Activated T-cell treated with anti-CD3 and anti-CD28 coated beads, Interleukin-2, amount 50 U/mL, for 24 hours (primary cell): ENCODE data around the gene TDRD7.

Source experiments
- DNase-seq: peaks from one replicate; pipeline ENCODE4 v3.0.0-alpha.2; 2020
- H3K27ac Mint-ChIP-seq: 2 replicates; pipeline ENCODE4 v1.8.0; 2020; ENCODE audit warnings: mild to moderate bottlenecking, mixed read lengths
- H3K27me3 Mint-ChIP-seq: 2 replicates; pipeline ENCODE4 v1.8.0; 2020; ENCODE audit warnings: mixed read lengths
- H3K36me3 Mint-ChIP-seq: 2 replicates; pipeline ENCODE4 v1.8.0; 2020; ENCODE audit warnings: low read depth, mixed read lengths
- H3K4me1 Mint-ChIP-seq: 2 replicates; pipeline ENCODE4 v1.8.0; 2020; ENCODE audit warnings: low read depth, mixed read lengths
- H3K4me3 Mint-ChIP-seq: 2 replicates; pipeline ENCODE4 v1.8.0; 2020; ENCODE audit warnings: mild to moderate bottlenecking, moderate library complexity, mixed read lengths
- H3K9me3 Mint-ChIP-seq: 2 replicates; pipeline ENCODE4 v1.8.0; 2020; ENCODE audit warnings: mixed read lengths

Gene TDRD7

GRCh38 chr9:97507428-97507984 lies 95.6 kb downstream of the TDRD7 start:
- peaks cover 11% of the 10 kb centered on the region for H3K27me3 Mint-ChIP-seq
- no peaks in the 10 kb centered on the region for H3K9me3 Mint-ChIP-seq
- H3K4me3 Mint-ChIP-seq, result no peak overlapping the region
- DNase-seq, result no peak
- H3K36me3 Mint-ChIP-seq, result no peaks in the 10 kb centered on the region
- peaks cover 19% of the 10 kb centered on the region for H3K4me1 Mint-ChIP-seq
- H3K27ac Mint-ChIP-seq, result no peak overlapping the region

GRCh38 chr9:97508852-97509251 lies 97.0 kb downstream of the TDRD7 start:
- Mint-ChIP-seq H3K4me1 (peaks cover 10% of the 10 kb centered on the region), H3K27ac (no peak overlapping the region), H3K4me3 (no peak overlapping the region), H3K27me3 (peaks cover 11% of the 10 kb centered on the region), H3K36me3 (no peaks in the 10 kb centered on the region), H3K9me3 (no peaks in the 10 kb centered on the region)
- DNase-seq, result no peak

GRCh38 chr9:97510797-97511654 lies 99.1 kb downstream of the TDRD7 start:
- H3K36me3 Mint-ChIP-seq, result no peaks in the 10 kb centered on the region
- peaks cover 10% of the 10 kb centered on the region for H3K4me1 Mint-ChIP-seq
- H3K4me3 Mint-ChIP-seq, result no peak overlapping the region
- H3K27me3 Mint-ChIP-seq, result peaks cover 12% of the 10 kb centered on the region
- H3K9me3 Mint-ChIP-seq, result no peaks in the 10 kb centered on the region
- H3K27ac Mint-ChIP-seq, result no peak overlapping the region
- DNase-seq, result no peak

GRCh38 chr9:97511655-97512427 lies 99.9 kb downstream of the TDRD7 start:
- DNase-seq, result no peak
- peaks cover 20% of the 10 kb centered on the region for H3K27me3 Mint-ChIP-seq
- H3K4me3 Mint-ChIP-seq, result no peak overlapping the region
- no peaks in the 10 kb centered on the region for H3K9me3 Mint-ChIP-seq
- no peak overlapping the region for H3K27ac Mint-ChIP-seq
- H3K4me1 Mint-ChIP-seq, result peaks cover 10% of the 10 kb centered on the region
- no peaks in the 10 kb centered on the region for H3K36me3 Mint-ChIP-seq

GRCh38 chr9:97512966-97513560 lies 101.2 kb downstream of the TDRD7 start:
- H3K27me3 Mint-ChIP-seq, result peaks cover 31% of the 10 kb centered on the region
- no peaks in the 10 kb centered on the region for H3K9me3 Mint-ChIP-seq
- H3K4me3 Mint-ChIP-seq, result no peak overlapping the region
- no peak for DNase-seq
- H3K36me3 Mint-ChIP-seq, result no peaks in the 10 kb centered on the region
- no peak overlapping the region for H3K27ac Mint-ChIP-seq
- peaks cover 10% of the 10 kb centered on the region for H3K4me1 Mint-ChIP-seq

GRCh38 chr9:97514531-97514930 lies 102.6 kb downstream of the TDRD7 start:
- H3K36me3 Mint-ChIP-seq, result no peaks in the 10 kb centered on the region
- no peaks in the 10 kb centered on the region for H3K9me3 Mint-ChIP-seq
- no peak overlapping the region for H3K4me3 Mint-ChIP-seq
- no peak overlapping the region for H3K27ac Mint-ChIP-seq
- H3K27me3 Mint-ChIP-seq, result peaks cover 36% of the 10 kb centered on the region
- DNase-seq, result no peak
- peaks cover 15% of the 10 kb centered on the region for H3K4me1 Mint-ChIP-seq

- H3K4me3 Mint-ChIP-seq, result no peak overlapping the region
- H3K27ac Mint-ChIP-seq, result no peak overlapping the region
- H3K27me3 Mint-ChIP-seq, result peaks cover 43% of the 10 kb centered on the region
- no peak for DNase-seq
- H3K4me1 Mint-ChIP-seq, result peaks cover 13% of the 10 kb centered on the region
- H3K36me3 Mint-ChIP-seq, result no peaks in the 10 kb centered on the region
- H3K9me3 Mint-ChIP-seq, result no peaks in the 10 kb centered on the region
These were observed 103.8 kb downstream of the TDRD7 start for GRCh38 chr9:97515662-97516061.

GRCh38 chr9:97516111-97516510 lies 104.2 kb downstream of the TDRD7 start:
- H3K9me3 Mint-ChIP-seq, result no peaks in the 10 kb centered on the region
- peaks cover 47% of the 10 kb centered on the region for H3K27me3 Mint-ChIP-seq
- H3K4me1 Mint-ChIP-seq, result peaks cover 9% of the 10 kb centered on the region
- DNase-seq, result no peak
- H3K4me3 Mint-ChIP-seq, result no peak overlapping the region
- H3K36me3 Mint-ChIP-seq, result no peaks in the 10 kb centered on the region
- no peak overlapping the region for H3K27ac Mint-ChIP-seq

- Mint-ChIP-seq H3K4me3 (no peak overlapping the region), H3K27ac (no peak overlapping the region), H3K36me3 (no peaks in the 10 kb centered on the region), H3K9me3 (no peaks in the 10 kb centered on the region), H3K4me1 (peaks cover 5% of the 10 kb centered on the region), H3K27me3 (peaks cover 50% of the 10 kb centered on the region)
- no peak for DNase-seq
These were observed 105.6 kb downstream of the TDRD7 start for GRCh38 chr9:97517331-97518089.

GRCh38 chr9:97518166-97518908 lies 106.4 kb downstream of the TDRD7 start:
- Mint-ChIP-seq H3K27ac (no peak overlapping the region), H3K27me3 (peaks cover 50% of the 10 kb centered on the region), H3K4me1 (peaks cover 5% of the 10 kb centered on the region), H3K9me3 (no peaks in the 10 kb centered on the region), H3K36me3 (no peaks in the 10 kb centered on the region), H3K4me3 (no peak overlapping the region)
- DNase-seq, result no peak

GRCh38 chr9:97518909-97519307 lies 107.0 kb downstream of the TDRD7 start:
- DNase-seq, result no peak
- Mint-ChIP-seq H3K4me3 (no peak overlapping the region), H3K36me3 (no peaks in the 10 kb centered on the region), H3K4me1 (peaks cover 5% of the 10 kb centered on the region), H3K27me3 (peaks cover 50% of the 10 kb centered on the region), H3K27ac (no peak overlapping the region), H3K9me3 (no peaks in the 10 kb centered on the region)

GRCh38 chr9:97519441-97519970 lies 107.6 kb downstream of the TDRD7 start:
- Mint-ChIP-seq H3K4me3 (no peak overlapping the region), H3K4me1 (peaks cover 5% of the 10 kb centered on the region), H3K27ac (no peak overlapping the region), H3K27me3 (peaks cover 50% of the 10 kb centered on the region), H3K9me3 (no peaks in the 10 kb centered on the region), H3K36me3 (no peaks in the 10 kb centered on the region)
- no peak for DNase-seq

- Mint-ChIP-seq H3K27me3 (peaks cover 41% of the 10 kb centered on the region), H3K4me3 (no peak overlapping the region), H3K9me3 (no peaks in the 10 kb centered on the region), H3K4me1 (peaks cover 5% of the 10 kb centered on the region), H3K36me3 (no peaks in the 10 kb centered on the region), H3K27ac (no peak overlapping the region)
- DNase-seq, result no peak
These were observed 109.9 kb downstream of the TDRD7 start for GRCh38 chr9:97521576-97522333.
